ENCODE results near the gene NUDT16L1. TPM values are rescaled to one million over a fixed set of nuclear protein-coding genes. Genes with fewer than 3 reads are reported as not detected.
A peak's percentile ranks its signal among the peaks of the same experiment; 100 is the strongest.

The NUDT16L1 gene
- total and polyA plus RNA-seq, 2 donors (not counting 1 experiment from before 2014, with no cell fraction given) = 14.0 to 21.5 TPM

- Histone ChIP-seq H3K27me3 (ENCODE audit: control insufficient read depth, insufficient read depth, low read length) (no peaks in the 10 kb centered on the region), H2AFZ (ENCODE audit: low read length) (no peak overlapping the region), H3K4me3 (replicated peaks in 1 of 4; ENCODE audit: control extremely low read depth in 1 of 4, insufficient read depth in 1 of 4, low read depth in 3 of 4, low read length in 4 of 4) (no peak overlapping the region), H3K79me2 (ENCODE audit: control insufficient read depth, insufficient read depth, low read length) (peaks cover 4% of the 10 kb centered on the region), H4K20me1 (ENCODE audit: control insufficient read depth, extremely low read depth, insufficient read depth, low read length) (no peaks in the 10 kb centered on the region), H3K36me3 (ENCODE audit: control insufficient read depth, insufficient read depth, low read length) (peaks cover 18% of the 10 kb centered on the region), H3K9ac (ENCODE audit: insufficient read depth, low read length) (no peak overlapping the region), H3K4me2 (ENCODE audit: extremely low read depth, insufficient read depth, low read length) (no peak overlapping the region), H3K27ac (ENCODE audit: insufficient read depth, low read length) (no peak overlapping the region), H3K9me3 (ENCODE audit: control insufficient read depth, insufficient read depth, low read depth, low read length) (no peaks in the 10 kb centered on the region), H3K4me1 (ENCODE audit: control insufficient read depth, extremely low read depth, insufficient read depth, low read length) (peaks cover 7% of the 10 kb centered on the region)
- DNase-seq (ENCODE audit: low read depth in 2 of 2) = no peak
- TF ChIP-seq CTCF (conservative IDR thresholded peaks at IDR 0.05 in 1 of 2, IDR thresholded peaks at IDR 0.05 in 1 of 2; ENCODE audit: low read depth in 1 of 2, low read length in 2 of 2) (no peak), EZH2 (IDR thresholded peaks at IDR 0.05; ENCODE audit: low read length, missing control alignments) (no peak)
Observed at GRCh38 chr16:4691666-4692412, 1.5 kb upstream of the NUDT16L1 start.

GRCh38 chr16:4692460-4693295 lies 684 bp upstream of the NUDT16L1 start:
- Histone ChIP-seq H3K27ac (ENCODE audit: insufficient read depth, low read length) (no peak overlapping the region), H3K79me2 (ENCODE audit: control insufficient read depth, insufficient read depth, low read length) (peaks cover 4% of the 10 kb centered on the region), H3K9me3 (ENCODE audit: control insufficient read depth, insufficient read depth, low read depth, low read length) (no peaks in the 10 kb centered on the region), H3K36me3 (ENCODE audit: control insufficient read depth, insufficient read depth, low read length) (peaks cover 22% of the 10 kb centered on the region), H3K9ac (ENCODE audit: insufficient read depth, low read length) (peak overlapping the region; percentile 25), H2AFZ (ENCODE audit: low read length) (peak overlapping the region; percentile 54), H3K4me2 (ENCODE audit: extremely low read depth, insufficient read depth, low read length) (peak overlapping the region; percentile 89), H4K20me1 (ENCODE audit: control insufficient read depth, extremely low read depth, insufficient read depth, low read length) (no peaks in the 10 kb centered on the region), H3K4me1 (ENCODE audit: control insufficient read depth, extremely low read depth, insufficient read depth, low read length) (peaks cover 7% of the 10 kb centered on the region), H3K4me3 (replicated peaks in 1 of 4; ENCODE audit: control extremely low read depth in 1 of 4, insufficient read depth in 1 of 4, low read depth in 3 of 4, low read length in 4 of 4) (peak overlapping the region; percentile 33 to 80 (median 59)), H3K27me3 (ENCODE audit: control insufficient read depth, insufficient read depth, low read length) (no peaks in the 10 kb centered on the region)
- TF ChIP-seq CTCF (conservative IDR thresholded peaks at IDR 0.05 in 1 of 2, IDR thresholded peaks at IDR 0.05 in 1 of 2; ENCODE audit: low read depth in 1 of 2, low read length in 2 of 2) (no peak), EZH2 (IDR thresholded peaks at IDR 0.05; ENCODE audit: low read length, missing control alignments) (no peak)
- DNase-seq (ENCODE audit: low read depth in 2 of 2) = no peak

GRCh38 chr16:4693956-4694641 lies 737 bp downstream of the NUDT16L1 start:
- H3K4me3 ChIP-seq (replicated peaks in 1 of 4; ENCODE audit: control extremely low read depth in 1 of 4, insufficient read depth in 1 of 4, low read depth in 3 of 4, low read length in 4 of 4) = peak overlapping the region; percentile 60 to 82 (median 76)
- DNase-seq (ENCODE audit: low read depth in 2 of 2) = peak; percentile 55 to 67
- peak overlapping the region; percentile 53 for H3K27ac ChIP-seq (ENCODE audit: insufficient read depth, low read length)
- no peak for TF ChIP-seq CTCF (conservative IDR thresholded peaks at IDR 0.05 in 1 of 2, IDR thresholded peaks at IDR 0.05 in 1 of 2; ENCODE audit: low read depth in 1 of 2, low read length in 2 of 2)
- TF ChIP-seq EZH2 (IDR thresholded peaks at IDR 0.05; ENCODE audit: low read length, missing control alignments) = no peak
- H3K36me3 ChIP-seq (ENCODE audit: control insufficient read depth, insufficient read depth, low read length) = peaks cover 26% of the 10 kb centered on the region
- H4K20me1 ChIP-seq (ENCODE audit: control insufficient read depth, extremely low read depth, insufficient read depth, low read length) = no peaks in the 10 kb centered on the region
- H3K4me2 ChIP-seq (ENCODE audit: extremely low read depth, insufficient read depth, low read length) = peak overlapping the region; percentile 68
- no peaks in the 10 kb centered on the region for H3K9me3 ChIP-seq (ENCODE audit: control insufficient read depth, insufficient read depth, low read depth, low read length)
- peaks cover 7% of the 10 kb centered on the region for H3K4me1 ChIP-seq (ENCODE audit: control insufficient read depth, extremely low read depth, insufficient read depth, low read length)
- H2AFZ ChIP-seq (ENCODE audit: low read length) = no peak overlapping the region
- peak overlapping the region; percentile 90 for H3K9ac ChIP-seq (ENCODE audit: insufficient read depth, low read length)
- no peaks in the 10 kb centered on the region for H3K27me3 ChIP-seq (ENCODE audit: control insufficient read depth, insufficient read depth, low read length)
- H3K79me2 ChIP-seq (ENCODE audit: control insufficient read depth, insufficient read depth, low read length) = peaks cover 4% of the 10 kb centered on the region

Measured in fibroblast of lung (primary cell).